Activated T-helper 2 cell treated with anti-CD3 and anti-CD28 coated beads, Interferon-gamma antibody, Interleukin-2, Interleukin-4, amounts not matched to agents 10 μg/mL and 5 μg/mL and 100 μg/mL, durations not matched to agents 14 hours and 24 hours and 36 hours (primary cell): ENCODE data around the gene EPC1. TPM values are rescaled to one million over a fixed set of nuclear protein-coding genes. Genes with fewer than 3 reads are reported as not detected.
"Not testable (repeated sequence)": the region's sequence is repeated elsewhere in the genome, so short reads cannot be mapped to it uniquely, and the experiment has no call there.

Experiments used
- DNase-seq: peaks from one replicate; pipeline ENCODE4 v3.0.0; 2021; ENCODE audit warnings: low spot score
- H3K27ac Mint-ChIP-seq: one replicate; pipeline ENCODE4 v1.8.0; 2021; ENCODE audit warnings: mixed read lengths
- H3K27me3 Mint-ChIP-seq: one replicate; pipeline ENCODE4 v1.8.0; 2021; ENCODE audit warnings: low read depth, mixed read lengths
- H3K36me3 Mint-ChIP-seq: one replicate; pipeline ENCODE4 v1.8.0; 2021; ENCODE audit warnings: low read depth, mixed read lengths
- H3K4me1 Mint-ChIP-seq: one replicate; pipeline ENCODE4 v1.8.0; 2021; ENCODE audit warnings: low read depth, mixed read lengths
- H3K4me3 Mint-ChIP-seq: one replicate; pipeline ENCODE4 v1.8.0; 2021; ENCODE audit warnings: low read depth, mild to moderate bottlenecking, moderate library complexity, mixed read lengths
- H3K9me3 Mint-ChIP-seq: one replicate; pipeline ENCODE4 v1.8.0; 2021; ENCODE audit warnings: mixed read lengths
- intact Hi-C: fragments of 100-400 bp; cut with micrococcal nuclease; formaldehyde crosslinking; loops from one replicate; pipeline ENCODE4 v1.15.1; 2023
- total RNA-seq: library from RNA; stranded (reverse); gene quantifications from 2 replicates; pipeline ENCODE4 v1.2.3, GENCODE V29; 2022

EPC1 gene, protein sequence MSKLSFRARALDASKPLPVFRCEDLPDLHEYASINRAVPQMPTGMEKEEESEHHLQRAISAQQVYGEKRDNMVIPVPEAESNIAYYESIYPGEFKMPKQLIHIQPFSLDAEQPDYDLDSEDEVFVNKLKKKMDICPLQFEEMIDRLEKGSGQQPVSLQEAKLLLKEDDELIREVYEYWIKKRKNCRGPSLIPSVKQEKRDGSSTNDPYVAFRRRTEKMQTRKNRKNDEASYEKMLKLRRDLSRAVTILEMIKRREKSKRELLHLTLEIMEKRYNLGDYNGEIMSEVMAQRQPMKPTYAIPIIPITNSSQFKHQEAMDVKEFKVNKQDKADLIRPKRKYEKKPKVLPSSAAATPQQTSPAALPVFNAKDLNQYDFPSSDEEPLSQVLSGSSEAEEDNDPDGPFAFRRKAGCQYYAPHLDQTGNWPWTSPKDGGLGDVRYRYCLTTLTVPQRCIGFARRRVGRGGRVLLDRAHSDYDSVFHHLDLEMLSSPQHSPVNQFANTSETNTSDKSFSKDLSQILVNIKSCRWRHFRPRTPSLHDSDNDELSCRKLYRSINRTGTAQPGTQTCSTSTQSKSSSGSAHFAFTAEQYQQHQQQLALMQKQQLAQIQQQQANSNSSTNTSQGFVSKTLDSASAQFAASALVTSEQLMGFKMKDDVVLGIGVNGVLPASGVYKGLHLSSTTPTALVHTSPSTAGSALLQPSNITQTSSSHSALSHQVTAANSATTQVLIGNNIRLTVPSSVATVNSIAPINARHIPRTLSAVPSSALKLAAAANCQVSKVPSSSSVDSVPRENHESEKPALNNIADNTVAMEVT
- total RNA-seq: 35.3 and 35.4 TPM in 2 replicates

DNA sequence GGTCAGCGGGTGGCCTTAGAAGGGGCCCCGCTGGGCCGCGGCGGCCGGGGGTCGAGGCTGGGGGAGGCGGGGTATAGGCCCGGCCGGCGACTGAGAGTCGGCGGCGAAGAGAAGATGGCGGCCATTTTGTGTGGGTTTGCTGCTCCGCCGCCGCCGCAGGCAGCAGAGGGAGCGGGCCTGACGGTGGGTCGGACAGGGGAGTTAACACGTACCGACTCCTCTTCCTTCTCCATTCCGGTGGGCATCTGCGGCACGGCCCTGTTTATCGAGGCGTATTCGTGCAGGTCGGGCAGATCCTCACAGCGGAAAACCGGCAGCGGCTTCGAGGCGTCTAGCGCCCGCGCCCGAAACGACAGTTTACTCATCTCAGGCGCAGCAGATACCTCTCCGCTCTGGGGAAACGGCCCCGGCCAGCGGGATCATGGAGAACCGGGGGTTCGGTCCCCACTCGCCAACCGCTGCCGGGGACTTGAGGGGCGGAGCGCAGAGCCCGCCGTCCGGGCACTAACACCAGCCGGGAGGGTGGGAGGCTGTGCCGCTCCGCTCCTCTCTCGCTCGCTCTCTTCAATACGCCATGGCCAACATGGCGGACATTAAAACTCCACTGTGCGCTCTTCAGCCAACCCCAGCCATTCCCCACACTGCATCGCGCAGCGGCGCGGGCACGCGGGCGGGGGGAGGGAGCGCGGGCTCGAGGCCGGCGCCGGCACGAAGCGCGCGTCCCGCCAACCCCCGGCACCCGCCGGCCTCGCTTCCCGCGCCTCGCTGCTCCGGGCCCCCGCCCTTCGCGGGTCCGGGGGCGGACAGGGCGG, at the start of gene EPC1:
EPC1 (minus strand) TSS at position 608 of the 812 bp plus-strand sequence; CDS start at position 365, 243 bp downstream.
- H3K9me3 Mint-ChIP-seq: no peaks in the 10 kb centered on the region

DNA sequence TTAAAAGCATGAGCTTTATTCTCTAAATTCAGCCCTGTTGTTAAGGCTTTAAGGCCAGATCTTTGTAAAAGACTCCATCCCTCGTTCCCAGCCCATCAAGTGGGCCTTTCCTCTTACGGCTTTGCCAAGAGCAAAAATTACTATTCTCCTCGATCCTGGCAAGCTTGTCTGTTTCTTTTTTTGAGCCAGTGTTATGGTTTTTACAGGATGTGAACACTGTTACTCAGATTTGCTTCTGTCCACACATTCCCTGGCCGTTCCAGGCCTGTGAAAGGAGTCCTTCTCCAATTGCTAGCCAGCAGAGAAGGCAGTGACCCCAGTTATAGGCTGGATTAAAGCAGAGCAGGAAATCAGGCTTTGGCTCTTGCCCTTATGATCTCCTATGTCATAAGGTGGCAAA, 47.0 kb upstream of the EPC1 start:
- H3K27me3 Mint-ChIP-seq: no peaks in the 10 kb centered on the region
- H3K36me3 Mint-ChIP-seq: no peaks in the 10 kb centered on the region
- no peak for DNase-seq
- H3K9me3 Mint-ChIP-seq: no peaks in the 10 kb centered on the region
- intact Hi-C loops: no loop called here
- no peak overlapping the region for H3K27ac Mint-ChIP-seq
- no peak overlapping the region for H3K4me3 Mint-ChIP-seq
- H3K4me1 Mint-ChIP-seq: peaks cover 1% of the 10 kb centered on the region

More for the DNA sequence above, at the start of gene EPC1:
- H3K36me3 Mint-ChIP-seq: peaks cover 44% of the 10 kb centered on the region
- H3K27me3 Mint-ChIP-seq: no peaks in the 10 kb centered on the region
- DNase-seq: peak; percentile 83
- peaks cover 46% of the 10 kb centered on the region for H3K4me1 Mint-ChIP-seq
- peak within 1 kb of the TSS; percentile 99 for H3K27ac Mint-ChIP-seq
- H3K4me3 Mint-ChIP-seq: peak within 1 kb of the TSS; percentile 92
- intact Hi-C loops: loop anchor here (1.0 to 10.0 kb wide), 9 partner anchors 11 to 422 kb away; partner anchors contain the start of genes ARHGAP12 and KIF5B

DNA sequence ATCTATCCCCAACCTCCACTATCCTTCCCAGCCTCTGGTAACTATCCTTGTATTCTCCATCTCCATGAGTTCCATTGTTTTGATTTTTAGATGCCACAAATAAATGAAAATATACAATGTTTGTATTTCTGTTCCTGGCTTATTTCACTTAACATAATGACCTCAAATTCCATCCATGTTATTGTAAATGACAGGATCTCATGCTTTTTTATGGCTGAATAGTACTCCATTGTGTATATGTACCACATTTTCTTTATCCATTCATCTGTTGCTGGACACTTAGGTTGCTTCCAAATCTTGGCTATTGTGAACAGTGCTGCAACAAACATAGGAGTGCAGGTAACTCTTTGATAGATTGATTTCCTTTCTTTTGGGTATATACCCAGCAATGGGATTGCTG, 45.3 kb upstream of the EPC1 start:
- H3K9me3 Mint-ChIP-seq, H3K27ac Mint-ChIP-seq, intact Hi-C loops, H3K4me3 Mint-ChIP-seq, H3K36me3 Mint-ChIP-seq, DNase-seq, H3K27me3 Mint-ChIP-seq, H3K4me1 Mint-ChIP-seq: not testable (repeated sequence)

DNA sequence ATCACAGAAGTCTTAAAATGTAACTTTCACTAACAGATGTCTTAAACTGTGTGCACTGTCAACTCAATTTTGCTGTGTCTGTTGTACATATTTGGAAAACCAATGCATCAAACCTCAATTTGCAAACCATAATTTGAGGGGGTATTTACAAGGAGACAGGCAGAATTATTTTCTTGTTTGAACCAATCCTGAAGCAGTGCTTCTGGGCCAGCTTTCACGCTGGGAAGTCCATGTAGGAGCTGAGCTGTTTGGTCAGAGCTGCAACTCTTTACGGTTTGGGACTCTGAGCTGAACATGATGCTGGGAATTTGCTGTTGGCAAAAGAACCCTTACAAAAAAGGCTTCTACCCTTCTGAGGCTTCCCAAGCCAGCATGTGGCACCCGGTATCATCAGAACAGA, 43.2 kb upstream of the EPC1 start:
- Mint-ChIP-seq H3K27me3 (no peaks in the 10 kb centered on the region), H3K4me3 (no peak overlapping the region), H3K9me3 (no peaks in the 10 kb centered on the region), H3K36me3 (no peaks in the 10 kb centered on the region), H3K27ac (no peak overlapping the region), H3K4me1 (peaks cover 14% of the 10 kb centered on the region)
- intact Hi-C loops: no loop called here
- DNase-seq: no peak

DNA sequence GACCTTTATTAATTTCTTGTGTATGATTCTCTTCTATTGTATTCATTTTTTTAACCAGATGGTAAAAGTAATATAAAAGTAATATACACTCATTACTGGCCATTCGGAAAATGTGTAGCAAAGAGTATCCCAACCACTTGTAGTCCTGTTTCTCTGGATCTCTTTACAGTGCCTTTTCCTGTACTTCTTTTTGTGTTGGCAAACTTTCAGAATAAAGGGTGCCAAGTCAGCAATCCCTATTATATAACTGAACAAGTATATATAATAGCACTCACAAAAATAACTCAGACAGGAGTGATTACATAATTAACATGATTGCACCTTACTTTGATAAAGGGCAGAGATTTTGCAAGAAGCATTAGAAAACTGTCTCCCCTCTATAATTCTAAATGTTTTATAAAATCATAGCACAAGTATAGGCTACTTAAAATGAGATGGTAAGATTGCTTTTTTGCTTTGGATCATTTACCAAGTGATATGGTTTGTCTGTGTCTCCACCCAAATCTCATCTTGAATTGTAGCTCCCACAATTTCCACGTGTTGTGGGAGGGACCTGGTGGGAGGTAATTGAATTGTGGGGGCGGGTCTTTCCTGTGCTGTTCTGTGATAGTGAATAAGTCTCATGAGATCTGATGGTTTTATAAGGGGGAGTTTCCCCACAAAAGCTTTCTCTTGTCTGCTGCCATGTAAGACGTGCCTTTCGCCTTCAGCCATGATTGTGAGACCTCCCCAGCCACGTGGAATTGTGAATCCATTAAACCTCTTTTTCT, 41.5 kb upstream of the EPC1 start:
- Mint-ChIP-seq H3K36me3 (no peaks in the 10 kb centered on the region), H3K9me3 (no peaks in the 10 kb centered on the region), H3K4me1 (peaks cover 14% of the 10 kb centered on the region), H3K4me3 (no peak overlapping the region), H3K27me3 (no peaks in the 10 kb centered on the region), H3K27ac (no peak overlapping the region)
- DNase-seq: no peak
- intact Hi-C loops: no loop called here

DNA sequence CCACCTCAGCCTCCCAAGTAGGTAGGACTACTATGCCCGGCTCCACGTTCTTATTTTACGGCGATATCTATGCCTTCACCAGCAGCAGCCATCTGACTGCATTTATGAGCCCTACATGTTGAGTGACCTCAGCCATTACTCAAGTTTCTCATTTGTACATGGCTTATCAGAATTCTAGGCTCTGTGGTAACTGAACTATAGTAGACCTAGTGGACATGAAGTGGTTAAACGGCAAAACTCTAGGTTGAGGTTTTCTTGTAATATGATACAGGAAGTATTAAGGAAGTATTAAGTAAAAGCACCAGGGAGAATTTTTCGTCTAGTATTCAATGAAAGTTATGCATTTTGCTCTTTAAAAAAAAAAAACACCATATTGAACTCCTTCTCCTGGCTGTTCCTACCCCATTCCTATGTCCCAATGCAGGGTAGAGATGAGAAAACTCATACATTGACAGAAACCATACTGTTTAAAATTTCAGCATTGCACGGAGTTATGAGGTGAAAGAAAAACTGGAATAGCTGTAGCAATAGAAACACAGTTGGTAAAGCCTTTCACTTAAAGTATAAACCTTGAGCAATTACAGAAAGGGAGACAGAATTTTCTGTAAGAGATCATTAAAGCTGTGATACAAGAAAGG, 39.8 kb upstream of the EPC1 start:
- no peaks in the 10 kb centered on the region for H3K9me3 Mint-ChIP-seq
- no peaks in the 10 kb centered on the region for H3K27me3 Mint-ChIP-seq
- H3K36me3 Mint-ChIP-seq: no peaks in the 10 kb centered on the region
- H3K4me3 Mint-ChIP-seq: no peak overlapping the region
- no peak for DNase-seq
- intact Hi-C loops: no loop called here
- no peak overlapping the region for H3K27ac Mint-ChIP-seq
- peaks cover 16% of the 10 kb centered on the region for H3K4me1 Mint-ChIP-seq

DNA sequence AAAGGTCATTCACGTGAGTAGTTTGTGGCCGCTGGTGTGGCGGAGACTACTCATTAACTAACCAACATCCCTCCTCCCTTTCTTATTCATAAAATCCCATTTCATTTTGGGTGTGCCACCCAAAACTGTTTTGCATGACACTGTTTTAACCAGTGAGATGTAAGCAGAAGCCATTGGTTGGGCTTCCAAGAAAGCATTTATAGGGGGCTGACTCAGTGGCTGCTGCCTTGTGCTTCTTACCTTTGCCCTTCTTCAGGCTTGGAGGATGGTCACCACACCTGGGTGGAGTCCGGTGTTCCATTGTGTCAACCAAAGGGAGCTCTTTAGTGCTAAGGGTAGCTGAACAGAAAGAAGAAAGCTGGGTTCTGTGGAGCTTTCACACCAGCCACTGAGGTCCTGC, 37.2 kb upstream of the EPC1 start:
- intact Hi-C loops: no loop called here
- no peaks in the 10 kb centered on the region for H3K9me3 Mint-ChIP-seq
- no peak overlapping the region for H3K4me3 Mint-ChIP-seq
- no peaks in the 10 kb centered on the region for H3K36me3 Mint-ChIP-seq
- H3K27me3 Mint-ChIP-seq: no peaks in the 10 kb centered on the region
- no peak for DNase-seq
- no peak overlapping the region for H3K27ac Mint-ChIP-seq
- H3K4me1 Mint-ChIP-seq: peaks cover 22% of the 10 kb centered on the region

DNA sequence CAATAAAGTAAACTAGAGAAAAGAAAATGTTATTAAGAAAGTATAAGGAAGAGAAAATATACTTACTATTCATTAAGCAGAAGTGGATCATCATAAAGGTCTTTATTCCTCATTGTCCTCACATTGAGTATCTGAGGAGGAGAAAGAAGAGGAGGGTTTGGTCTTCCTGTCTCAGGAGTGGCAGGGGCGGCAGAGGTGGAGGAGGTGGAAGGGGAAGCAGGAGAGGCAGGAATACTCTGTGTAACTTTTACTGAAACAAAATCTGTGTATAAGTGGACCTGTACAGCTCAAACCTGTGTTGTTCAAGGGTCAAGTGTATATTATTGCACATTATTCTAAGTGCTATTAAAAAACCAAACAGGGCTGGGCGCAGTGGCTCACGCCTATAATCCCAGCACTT, 34.2 kb upstream of the EPC1 start:
- Mint-ChIP-seq H3K27ac (no peak overlapping the region), H3K4me1 (peaks cover 8% of the 10 kb centered on the region), H3K4me3 (no peak overlapping the region), H3K9me3 (no peaks in the 10 kb centered on the region), H3K27me3 (no peaks in the 10 kb centered on the region), H3K36me3 (no peaks in the 10 kb centered on the region)
- intact Hi-C loops: no loop called here
- DNase-seq: no peak

DNA sequence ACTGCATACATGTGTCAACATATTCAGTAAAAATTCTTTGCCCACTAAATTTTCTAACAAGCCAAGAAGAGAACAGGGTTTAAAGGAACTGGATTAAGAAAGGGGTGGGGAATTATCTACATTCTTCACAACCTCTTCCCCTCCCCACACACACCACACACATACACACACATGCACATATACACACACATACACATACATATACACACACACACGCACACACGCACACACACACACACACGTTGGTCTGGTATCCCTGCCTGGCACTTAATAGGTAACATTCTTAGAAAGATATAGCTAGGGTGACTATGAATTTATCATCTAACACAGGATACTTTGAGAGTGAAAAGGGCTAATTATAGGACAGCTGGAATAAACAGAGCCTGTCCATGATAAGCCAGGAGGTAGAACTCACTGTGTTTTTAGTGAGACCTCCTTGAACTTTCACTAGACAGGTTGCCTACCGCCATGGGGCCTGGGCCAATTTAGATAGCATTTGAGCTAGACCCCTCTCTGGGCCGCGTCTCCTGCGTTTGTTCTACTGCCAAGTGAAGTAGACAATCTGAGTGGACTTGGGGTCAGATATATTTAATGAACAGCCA, 33.1 kb upstream of the EPC1 start:
- no peak overlapping the region for H3K27ac Mint-ChIP-seq
- no peak overlapping the region for H3K4me3 Mint-ChIP-seq
- H3K36me3 Mint-ChIP-seq: no peaks in the 10 kb centered on the region
- DNase-seq: no peak
- H3K4me1 Mint-ChIP-seq: peaks cover 14% of the 10 kb centered on the region
- intact Hi-C loops: loop anchor here (2.0 to 5.0 kb wide), 4 partner anchors 32 to 762 kb away; partner anchors contain the start of genes ITGB1 and KIF5B
- no peaks in the 10 kb centered on the region for H3K9me3 Mint-ChIP-seq
- H3K27me3 Mint-ChIP-seq: no peaks in the 10 kb centered on the region

DNA sequence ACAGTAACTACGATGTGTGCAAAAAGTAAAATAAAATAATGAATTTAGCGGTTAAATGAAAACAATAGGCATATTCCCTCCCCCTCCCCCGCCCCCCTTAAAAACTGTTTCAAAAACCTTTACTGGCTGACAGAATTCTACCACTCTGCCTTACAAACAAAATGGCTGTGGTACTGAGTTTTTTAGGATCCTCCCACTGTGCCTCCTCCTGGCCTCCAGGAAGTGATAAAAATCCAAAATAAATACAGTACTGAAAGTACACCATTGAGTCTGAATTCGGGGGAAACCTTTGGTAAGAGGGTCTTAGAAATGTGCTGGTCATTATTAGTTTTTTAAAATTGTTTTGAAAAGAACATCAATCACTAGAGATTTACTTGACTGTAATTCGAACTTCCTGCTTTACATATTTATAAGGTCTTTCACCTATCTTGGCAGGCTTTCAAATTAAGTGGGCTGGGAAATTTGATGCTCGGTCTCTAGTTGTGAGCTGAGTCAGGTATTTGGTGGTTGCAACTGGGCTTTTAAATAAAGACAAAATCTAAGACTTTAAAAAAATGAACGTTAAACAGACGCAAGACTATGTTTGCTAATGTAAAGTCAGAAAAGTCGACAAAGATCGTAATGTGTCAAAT, 32.5 kb upstream of the EPC1 start:
- Mint-ChIP-seq H3K27me3 (no peaks in the 10 kb centered on the region), H3K4me1 (peaks cover 17% of the 10 kb centered on the region), H3K9me3 (peaks cover under 1% of the 10 kb centered on the region), H3K36me3 (peaks cover 3% of the 10 kb centered on the region), H3K27ac (no peak overlapping the region), H3K4me3 (no peak overlapping the region)
- no peak for DNase-seq
- intact Hi-C loops: loop anchor here (2.0 to 5.0 kb wide), 4 partner anchors 33 to 763 kb away; partner anchors contain the start of genes ITGB1 and KIF5B
